Mucosa of stomach (tissue), 1 donor: ENCODE results near the gene CIITA.

Experiments
- H3K27me3 ChIP-seq: one replicate; pipeline ENCODE4 v1.7.0; 2013; ENCODE audit warnings: mild to moderate bottlenecking, low read length; ENCODE audit not compliant: control insufficient read depth, insufficient read depth
- H3K36me3 ChIP-seq: one replicate; pipeline ENCODE4 v1.7.0; 2013; ENCODE audit warnings: low read length; ENCODE audit not compliant: control insufficient read depth, insufficient read depth
- H3K4me1 ChIP-seq: one replicate; pipeline ENCODE4 v1.7.0; 2013; ENCODE audit warnings: mild to moderate bottlenecking, low read length; ENCODE audit not compliant: control insufficient read depth, insufficient read depth
- H3K4me3 ChIP-seq: one replicate; pipeline ENCODE4 v1.7.0; 2013; ENCODE audit warnings: low read length
- H3K9ac ChIP-seq: one replicate; pipeline ENCODE4 v1.7.0; 2013; ENCODE audit warnings: mild to moderate bottlenecking, low read length, moderate library complexity
- H3K9me3 ChIP-seq: one replicate; pipeline ENCODE4 v1.7.0; 2013; ENCODE audit warnings: mild to moderate bottlenecking, low read length, moderate library complexity; ENCODE audit not compliant: control insufficient read depth
- donor health status: Pancreatic carcinoma.

CIITA gene

GRCh38 chr16:10836174-10836853, 40.7 kb upstream of the CIITA start:
- Histone ChIP-seq H3K9ac (no peak overlapping the region), H3K4me1 (no peaks in the 10 kb centered on the region), H3K27me3 (no peaks in the 10 kb centered on the region), H3K4me3 (no peak overlapping the region), H3K36me3 (no peaks in the 10 kb centered on the region), H3K9me3 (no peaks in the 10 kb centered on the region)

DNA sequence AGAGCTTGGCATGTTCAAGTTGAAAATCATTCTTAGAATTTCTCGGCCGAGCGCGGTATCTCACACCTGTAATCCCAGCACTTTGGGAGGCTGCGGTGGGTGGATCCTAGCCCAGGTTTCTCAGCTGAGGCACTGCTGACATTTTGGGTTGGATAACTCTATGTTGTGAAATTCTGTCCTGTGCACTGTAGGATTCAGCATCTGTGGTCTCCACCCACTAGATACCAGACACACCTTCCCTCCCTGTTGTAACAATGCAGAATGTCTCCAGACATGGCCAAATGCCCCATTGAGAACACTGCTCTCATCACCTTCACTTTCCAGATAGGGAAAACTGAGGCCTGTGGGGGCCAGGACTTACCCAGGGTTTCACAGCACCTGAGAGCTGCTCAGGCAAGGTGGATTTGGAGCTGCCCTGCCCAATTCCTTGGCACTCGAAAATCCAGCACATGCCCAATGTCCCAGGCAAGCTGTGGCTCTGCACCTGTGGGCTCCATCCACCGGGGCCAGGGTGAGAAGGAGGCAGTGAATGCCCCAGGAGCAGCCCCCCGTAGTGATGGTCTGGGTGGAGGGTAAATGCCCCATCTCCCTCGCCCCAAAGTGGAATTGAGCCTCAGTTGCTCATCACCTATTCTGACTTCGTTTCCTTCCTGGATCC, 38.3 kb upstream of the CIITA start:
- no peak overlapping the region for H3K4me3 ChIP-seq

DNA sequence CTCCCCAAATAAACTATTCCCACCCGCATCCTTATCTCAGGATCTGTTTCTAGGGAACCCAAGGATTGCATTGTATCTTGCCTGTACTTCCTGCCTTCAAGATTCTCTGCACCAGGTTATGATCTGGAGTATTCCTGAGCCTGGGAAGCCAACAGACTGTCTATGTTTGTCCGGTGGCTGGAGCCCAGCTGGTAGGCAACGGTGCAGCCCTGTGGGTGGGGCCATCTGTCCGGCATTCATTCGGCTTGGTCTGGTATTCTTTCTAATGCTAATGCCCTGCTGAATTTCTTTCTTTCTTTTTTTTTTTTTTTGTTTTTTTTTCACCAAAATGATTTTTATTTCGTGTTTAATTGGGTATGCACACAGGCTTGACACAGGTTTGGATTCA, 37.7 kb upstream of the CIITA start:
- H3K4me1 ChIP-seq: no peaks in the 10 kb centered on the region
- no peak overlapping the region for H3K4me3 ChIP-seq
- H3K9me3 ChIP-seq: no peaks in the 10 kb centered on the region
- H3K27me3 ChIP-seq: no peaks in the 10 kb centered on the region
- H3K36me3 ChIP-seq: no peaks in the 10 kb centered on the region
- H3K9ac ChIP-seq: no peak overlapping the region

More for the DNA sequence above, 38.3 kb upstream of the CIITA start:
- Histone ChIP-seq H3K36me3 (no peaks in the 10 kb centered on the region), H3K9me3 (no peaks in the 10 kb centered on the region), H3K4me1 (no peaks in the 10 kb centered on the region), H3K27me3 (no peaks in the 10 kb centered on the region), H3K9ac (no peak overlapping the region)

- H3K9ac ChIP-seq: no peak overlapping the region
- H3K4me1 ChIP-seq: no peaks in the 10 kb centered on the region
- no peaks in the 10 kb centered on the region for H3K9me3 ChIP-seq
- no peak overlapping the region for H3K4me3 ChIP-seq
- no peaks in the 10 kb centered on the region for H3K27me3 ChIP-seq
- no peaks in the 10 kb centered on the region for H3K36me3 ChIP-seq
Measured at GRCh38 chr16:10840703-10841102, 36.3 kb upstream of the CIITA start.

DNA sequence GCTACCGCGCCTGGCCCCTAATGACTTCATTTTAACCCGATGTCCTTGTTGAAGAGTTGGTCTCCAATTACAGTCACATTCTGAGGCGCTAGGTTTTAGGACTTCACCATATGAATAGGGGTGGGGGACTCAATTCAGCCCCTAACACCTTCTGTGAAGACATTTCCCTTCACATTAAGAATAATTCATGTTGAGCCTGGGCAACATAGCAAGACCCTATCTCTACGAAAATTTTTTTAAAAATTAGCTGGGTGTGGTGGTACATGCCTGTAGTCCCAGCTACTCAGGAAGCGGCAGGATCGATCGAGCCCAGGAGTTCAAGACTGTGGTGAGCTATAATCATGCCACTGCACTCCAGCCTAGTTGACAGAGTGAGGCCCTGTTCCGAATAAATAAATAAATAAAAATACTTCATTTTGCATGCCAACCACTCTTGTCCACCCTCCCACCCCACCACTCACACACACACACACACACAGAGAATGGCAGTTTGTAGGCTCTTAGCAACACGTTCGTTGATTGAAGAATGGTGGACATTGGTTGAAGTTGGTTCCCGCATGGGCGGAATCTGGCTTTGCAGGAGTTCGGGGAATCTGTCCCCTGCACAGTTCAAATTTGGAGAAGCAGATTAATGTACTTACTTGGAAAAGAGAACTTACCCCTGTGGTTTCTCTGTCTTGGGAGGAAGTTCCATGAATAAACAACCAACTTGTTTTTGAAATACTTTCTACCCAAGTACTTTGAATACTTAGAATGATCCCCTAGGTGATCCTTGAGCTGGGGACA, 30.6 kb upstream of the CIITA start:
- Histone ChIP-seq H3K4me1 (no peaks in the 10 kb centered on the region), H3K27me3 (no peaks in the 10 kb centered on the region), H3K4me3 (no peak overlapping the region), H3K9ac (no peak overlapping the region), H3K36me3 (no peaks in the 10 kb centered on the region), H3K9me3 (no peaks in the 10 kb centered on the region)

GRCh38 chr16:10847176-10847575, 29.8 kb upstream of the CIITA start:
- Histone ChIP-seq H3K4me3 (no peak overlapping the region), H3K27me3 (no peaks in the 10 kb centered on the region), H3K36me3 (no peaks in the 10 kb centered on the region), H3K4me1 (no peaks in the 10 kb centered on the region), H3K9ac (no peak overlapping the region), H3K9me3 (no peaks in the 10 kb centered on the region)

DNA sequence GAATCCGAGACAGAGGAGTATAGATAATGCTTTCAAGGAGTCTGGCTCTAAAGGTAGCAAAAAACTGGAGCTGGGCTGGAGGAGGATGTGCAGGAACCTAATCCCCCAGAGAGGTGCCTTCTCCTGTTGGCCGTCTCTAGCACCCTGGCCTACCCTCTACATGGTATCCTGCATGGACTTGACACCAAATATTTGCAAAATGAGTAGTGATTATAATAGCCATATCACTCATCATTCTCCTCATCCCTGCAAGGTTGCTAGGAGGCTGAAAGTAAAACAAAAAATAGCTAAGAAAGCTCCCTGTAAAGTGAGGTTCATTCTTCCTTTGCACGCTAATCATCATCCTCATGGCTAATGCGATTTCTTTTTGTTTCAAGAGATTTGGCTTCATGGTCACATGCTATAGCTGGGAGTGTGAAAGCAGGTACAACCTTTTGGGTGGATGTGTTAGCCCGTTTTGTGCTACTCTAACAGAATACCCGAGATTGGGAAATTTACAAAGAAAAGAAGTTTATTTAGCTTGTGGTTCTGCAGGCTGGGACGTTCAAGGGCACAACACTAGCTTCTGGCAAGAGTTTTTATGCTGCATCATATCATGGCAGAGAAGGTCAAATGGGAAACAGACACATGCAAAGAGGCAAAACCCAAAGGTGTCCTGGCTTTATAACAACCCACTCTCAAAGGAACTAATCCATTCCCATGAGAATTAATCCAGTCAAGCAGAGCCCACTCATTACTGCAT, 27.1 kb upstream of the CIITA start:
- Histone ChIP-seq H3K36me3 (no peaks in the 10 kb centered on the region), H3K9ac (no peak overlapping the region), H3K4me1 (no peaks in the 10 kb centered on the region), H3K9me3 (no peaks in the 10 kb centered on the region), H3K27me3 (no peaks in the 10 kb centered on the region), H3K4me3 (no peak overlapping the region)

- Histone ChIP-seq H3K4me1 (no peaks in the 10 kb centered on the region), H3K27me3 (no peaks in the 10 kb centered on the region), H3K36me3 (no peaks in the 10 kb centered on the region), H3K9me3 (no peaks in the 10 kb centered on the region), H3K9ac (no peak overlapping the region), H3K4me3 (no peak overlapping the region)
Measured at GRCh38 chr16:10850478-10850850, 26.5 kb upstream of the CIITA start.

DNA sequence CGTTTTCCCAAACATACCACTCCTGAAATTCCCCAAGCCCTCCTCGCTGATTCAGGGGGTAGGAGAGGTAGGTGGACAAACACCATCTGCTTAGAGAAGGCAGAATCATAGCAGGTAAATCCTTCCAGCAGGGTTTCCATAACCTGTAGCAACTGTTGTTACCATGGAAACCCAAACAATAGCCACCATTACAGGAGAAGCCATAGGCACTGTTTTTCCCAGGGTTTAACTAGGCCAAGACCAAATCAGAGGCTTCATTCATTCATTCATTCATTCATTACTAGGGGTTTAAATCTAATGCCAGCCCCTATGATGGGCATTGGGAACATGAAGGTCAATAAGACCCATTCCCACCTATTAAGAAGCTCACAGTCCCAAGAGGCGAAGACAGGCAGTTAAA, 25.5 kb upstream of the CIITA start:
- Histone ChIP-seq H3K4me3 (no peak overlapping the region), H3K9ac (no peak overlapping the region), H3K36me3 (no peaks in the 10 kb centered on the region), H3K9me3 (no peaks in the 10 kb centered on the region), H3K4me1 (no peaks in the 10 kb centered on the region), H3K27me3 (no peaks in the 10 kb centered on the region)

GRCh38 chr16:10852286-10852685, 24.7 kb upstream of the CIITA start:
- Histone ChIP-seq H3K9me3 (no peaks in the 10 kb centered on the region), H3K4me1 (no peaks in the 10 kb centered on the region), H3K27me3 (no peaks in the 10 kb centered on the region), H3K36me3 (no peaks in the 10 kb centered on the region), H3K9ac (no peak overlapping the region), H3K4me3 (no peak overlapping the region)

GRCh38 chr16:10852948-10853347, 24.1 kb upstream of the CIITA start:
- Histone ChIP-seq H3K4me3 (no peak overlapping the region), H3K9me3 (no peaks in the 10 kb centered on the region), H3K9ac (no peak overlapping the region), H3K27me3 (no peaks in the 10 kb centered on the region), H3K4me1 (no peaks in the 10 kb centered on the region), H3K36me3 (no peaks in the 10 kb centered on the region)

GRCh38 chr16:10856042-10856441, 21.0 kb upstream of the CIITA start:
- H3K9me3 ChIP-seq: no peaks in the 10 kb centered on the region
- no peaks in the 10 kb centered on the region for H3K36me3 ChIP-seq
- H3K4me1 ChIP-seq: no peaks in the 10 kb centered on the region
- H3K4me3 ChIP-seq: no peak overlapping the region
- H3K27me3 ChIP-seq: no peaks in the 10 kb centered on the region
- H3K9ac ChIP-seq: no peak overlapping the region
